ENCODE data around the gene MRE11.
"Not testable (repeated sequence)": the region's sequence is repeated elsewhere in the genome, so short reads cannot be mapped to it uniquely, and the experiment has no call there.

The MRE11 gene

DNA sequence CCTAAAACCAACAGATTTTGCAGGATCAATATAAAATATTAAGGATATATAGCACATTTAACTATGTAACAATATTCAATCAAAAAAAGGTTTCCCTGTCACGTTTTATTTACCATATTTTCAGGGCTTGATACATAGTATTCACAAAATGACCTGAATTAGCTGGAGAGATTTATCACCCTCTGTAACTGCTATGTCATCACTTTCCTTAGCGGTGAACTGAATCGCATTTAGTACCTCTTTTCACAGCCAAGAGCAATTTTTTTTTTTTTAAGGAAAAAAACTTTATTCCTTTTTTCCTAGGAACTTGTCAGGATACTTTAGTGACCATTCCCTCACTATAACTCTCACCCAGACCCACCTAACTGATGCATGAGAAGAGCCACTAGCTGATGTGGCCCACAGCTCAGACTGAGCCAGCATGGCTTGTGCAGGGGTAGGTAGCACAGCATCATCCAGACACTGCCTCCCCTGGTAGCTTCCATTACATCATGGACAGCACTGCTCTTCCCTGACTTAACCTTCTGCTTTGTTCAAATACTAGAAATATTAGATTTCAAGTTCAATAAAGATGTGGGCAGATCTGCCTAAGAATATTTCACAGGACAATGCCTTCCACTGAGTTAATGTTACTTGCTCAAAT, 75.4 kb downstream of the MRE11 start:
- no peak for FAIRE-seq

DNA sequence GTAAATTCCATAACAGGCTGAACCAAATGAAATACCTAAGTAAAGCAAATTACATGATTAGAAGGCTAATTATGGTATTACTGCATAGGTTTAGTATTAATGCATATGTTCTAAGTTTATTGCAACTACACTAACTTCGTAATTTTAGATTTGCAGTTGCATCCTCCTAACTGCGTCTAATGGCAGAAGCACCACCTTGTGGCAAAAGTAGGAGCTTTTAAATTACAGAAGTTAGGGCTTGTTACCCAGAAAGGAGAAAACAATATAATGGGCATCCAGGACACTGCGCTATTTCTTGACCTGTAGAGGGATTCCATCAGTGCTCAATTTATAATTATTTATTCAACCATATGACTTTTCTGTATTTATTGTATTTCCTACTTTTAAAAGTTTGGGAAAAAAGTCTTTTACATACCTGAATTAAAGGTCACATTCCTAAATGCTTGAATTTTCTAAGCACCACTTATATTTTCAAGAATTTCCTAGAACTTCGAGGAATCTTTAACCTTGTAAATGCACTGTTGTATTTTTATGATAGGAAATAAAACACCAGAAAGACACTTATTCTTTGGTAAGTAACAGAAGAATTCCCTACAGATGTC, 76.2 kb downstream of the MRE11 start:
- peak; percentile 40 for FAIRE-seq

- FAIRE-seq = no peak
Measured at GRCh38 chr11:94405062-94405833, 88.4 kb downstream of the MRE11 start.

DNA sequence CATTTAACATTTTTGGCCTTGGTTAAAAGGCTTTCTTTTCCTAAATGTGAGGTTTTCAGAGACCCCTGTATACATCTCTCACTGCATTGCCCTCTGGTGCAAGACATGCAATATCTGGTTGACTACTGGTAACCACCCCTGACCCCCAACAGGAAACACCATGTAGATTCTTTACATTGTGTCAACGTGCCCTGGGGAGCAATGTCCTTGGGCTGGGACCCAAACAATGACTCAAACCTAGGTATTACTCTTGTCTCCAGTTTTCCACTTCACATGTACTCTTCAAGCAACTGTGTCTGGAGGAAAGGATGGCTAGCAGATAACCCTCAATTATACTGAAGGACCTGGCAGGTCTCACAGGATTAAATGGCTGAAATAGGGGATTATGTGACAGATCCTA, 91.3 kb downstream of the MRE11 start:
- FAIRE-seq = no peak

DNA sequence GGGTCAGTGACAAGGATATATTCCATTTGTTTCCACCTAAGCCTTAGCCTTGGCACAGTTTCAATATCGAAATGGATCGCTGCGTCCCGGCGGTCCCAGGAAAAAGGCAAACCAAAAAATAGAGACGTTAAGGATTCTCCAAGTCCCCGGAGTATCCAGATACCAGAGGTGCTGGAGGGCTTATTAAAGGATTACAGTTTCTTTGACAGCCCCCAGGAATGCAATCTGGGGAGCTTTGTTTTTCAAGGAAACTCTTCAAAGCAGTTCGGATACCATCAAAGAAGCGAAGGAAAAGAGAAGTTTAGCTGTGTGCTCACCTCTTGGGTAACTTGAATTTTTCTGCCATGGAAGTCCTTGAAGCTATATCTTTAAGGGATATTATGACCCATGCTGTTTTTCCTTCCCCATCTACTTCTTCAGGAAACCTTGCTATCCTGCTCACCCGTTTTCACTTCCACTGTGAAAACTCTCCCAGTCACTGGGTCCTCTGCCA, 91.8 kb downstream of the MRE11 start:
- no peak for FAIRE-seq

- no peak for FAIRE-seq
Measured at GRCh38 chr11:94400839-94401772, 92.5 kb downstream of the MRE11 start, which contains the start of gene GPR83. Gene GPR83, minus strand, starts transcription at chr11:94401419. Its CDS starts 172 bp downstream, at chr11:94401247.

DNA sequence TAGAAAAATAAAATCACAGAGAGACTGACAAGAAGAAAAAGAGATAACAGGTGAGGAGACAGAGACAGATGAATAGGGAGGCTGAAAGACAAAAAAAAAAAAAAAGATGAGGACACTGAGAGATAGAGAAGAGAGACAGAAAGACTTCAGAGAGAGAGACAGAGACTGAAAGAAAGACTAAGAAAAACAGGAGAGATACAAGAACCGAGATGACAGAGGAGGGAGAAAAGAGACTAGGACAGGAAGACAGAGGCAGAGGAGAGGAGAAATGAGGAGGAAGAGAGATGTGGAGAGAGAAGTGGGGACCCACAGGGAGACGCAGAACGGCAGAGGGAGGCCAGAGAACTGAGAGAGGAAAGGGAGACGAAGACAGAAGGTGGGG, 93.2 kb downstream of the MRE11 start:
- no peak for FAIRE-seq

- no peak for FAIRE-seq
Measured at GRCh38 chr11:94400050-94400449, 93.6 kb downstream of the MRE11 start.

GRCh38 chr11:94398101-94398500, 95.5 kb downstream of the MRE11 start:
- FAIRE-seq = no peak

GRCh38 chr11:94396282-94396681, 97.4 kb downstream of the MRE11 start:
- FAIRE-seq = no peak

- not testable (repeated sequence) for FAIRE-seq
Measured at GRCh38 chr11:94391937-94392336, 101.7 kb downstream of the MRE11 start.

- FAIRE-seq = no peak
Measured at GRCh38 chr11:94379613-94380012, 114.0 kb downstream of the MRE11 start.

DNA sequence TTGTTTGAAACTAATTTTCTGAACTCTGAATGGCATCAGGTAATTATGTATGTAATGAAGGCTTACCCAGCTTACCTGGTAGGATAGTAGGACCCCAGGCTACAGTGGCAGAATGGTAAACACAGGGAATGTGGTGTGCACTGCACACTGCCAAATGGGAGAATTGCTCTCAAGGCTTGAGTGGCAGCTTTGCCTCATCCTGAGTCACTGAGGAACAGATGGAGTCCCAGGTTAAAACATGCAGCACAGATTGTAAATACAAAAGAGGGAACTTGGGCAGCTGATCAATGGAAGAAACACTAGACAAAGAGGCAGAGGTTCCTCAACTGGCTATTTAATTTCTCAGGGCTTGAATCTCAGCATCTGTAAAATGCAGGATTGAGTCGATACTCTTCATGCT, 116.8 kb downstream of the MRE11 start:
- FAIRE-seq = no peak

DNA sequence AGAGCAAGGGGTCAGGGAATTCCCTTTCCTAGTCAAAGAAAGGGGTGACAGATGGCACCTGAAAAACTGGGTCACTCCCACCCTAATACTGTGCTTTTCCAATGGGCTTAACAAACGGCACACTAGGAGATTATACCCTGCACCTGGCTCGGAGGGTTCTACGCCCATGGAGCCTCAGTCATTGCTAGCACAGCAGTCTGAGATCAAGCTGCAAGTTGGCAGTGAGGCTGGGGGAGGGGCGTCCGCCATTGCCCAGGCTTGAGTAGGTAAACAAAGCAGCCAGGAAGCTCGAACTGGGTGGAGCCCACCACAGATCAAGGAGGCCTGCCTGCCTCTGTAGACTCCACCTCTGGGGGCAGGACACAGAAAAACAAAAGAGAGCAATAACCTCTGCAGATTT, 123.1 kb downstream of the MRE11 start:
- FAIRE-seq = not testable (repeated sequence)

Measured in G401.6 (cell line).